Effector memory CD4-positive, alpha-beta T cell (primary cell): Measurements from ENCODE around the gene ROGDI.

Source experiments
- DNase-seq, 3 donors: peaks; one replicate each; pipeline ENCODE4 v3.0.0-alpha.2; 2020
- H3K27ac ChIP-seq: 2 replicates; pipeline ENCODE4 v1.7.0; 2013; ENCODE audit warnings: mild to moderate bottlenecking, low read length, moderate library complexity; ENCODE audit not compliant: insufficient read depth, poor library complexity, severe bottlenecking
- H3K27me3 ChIP-seq: replicated peaks from 2 replicates; pipeline ENCODE4 v1.7.0; 2013; ENCODE audit warnings: mild to moderate bottlenecking, low read length; ENCODE audit not compliant: insufficient read depth, control insufficient read depth, poor library complexity, severe bottlenecking
- H3K36me3 ChIP-seq: 2 replicates; pipeline ENCODE4 v1.7.0; 2013; ENCODE audit warnings: mild to moderate bottlenecking, low read length, moderate library complexity; ENCODE audit not compliant: control insufficient read depth, insufficient read depth
- H3K4me1 ChIP-seq: 2 replicates; pipeline ENCODE4 v1.7.0; 2013; ENCODE audit warnings: low read length, mild to moderate bottlenecking; ENCODE audit not compliant: control insufficient read depth, insufficient read depth, poor library complexity, severe bottlenecking
- H3K4me3 ChIP-seq: 2 replicates; pipeline ENCODE4 v1.7.0; 2013; ENCODE audit warnings: low read length, low read depth, mild to moderate bottlenecking; ENCODE audit not compliant: insufficient read depth, poor library complexity, severe bottlenecking
- H3K9me3 ChIP-seq: 2 replicates; pipeline ENCODE4 v1.7.0; 2013; ENCODE audit warnings: mild to moderate bottlenecking, low read length, moderate library complexity; ENCODE audit not compliant: control insufficient read depth

ROGDI gene

GRCh38 chr16:4814046-4814445 is 11.6 kb upstream of the ROGDI start:
- Histone ChIP-seq H3K27ac (no peak overlapping the region), H3K36me3 (peaks cover 51% of the 10 kb centered on the region), H3K27me3 (no peaks in the 10 kb centered on the region), H3K9me3 (no peaks in the 10 kb centered on the region), H3K4me1 (no peaks in the 10 kb centered on the region), H3K4me3 (no peak overlapping the region)
- DNase-seq = no peak

GRCh38 chr16:4813251-4814003 is 11.0 kb upstream of the ROGDI start:
- no peak overlapping the region for H3K27ac ChIP-seq
- no peaks in the 10 kb centered on the region for H3K9me3 ChIP-seq

GRCh38 chr16:4811773-4812172 is 9.3 kb upstream of the ROGDI start:
- Histone ChIP-seq H3K27me3 (no peaks in the 10 kb centered on the region), H3K9me3 (no peaks in the 10 kb centered on the region), H3K4me3 (no peak overlapping the region), H3K4me1 (no peaks in the 10 kb centered on the region), H3K36me3 (peaks cover 38% of the 10 kb centered on the region), H3K27ac (no peak overlapping the region)
- DNase-seq = no peak

More at GRCh38 chr16:4813251-4814003, 11.0 kb upstream of the ROGDI start:
- H3K4me1 ChIP-seq = no peaks in the 10 kb centered on the region
- DNase-seq = no peak
- no peaks in the 10 kb centered on the region for H3K27me3 ChIP-seq
- H3K36me3 ChIP-seq = peaks cover 47% of the 10 kb centered on the region
- no peak overlapping the region for H3K4me3 ChIP-seq

GRCh38 chr16:4811242-4811641 is 8.8 kb upstream of the ROGDI start:
- H3K9me3 ChIP-seq = no peaks in the 10 kb centered on the region
- H3K4me1 ChIP-seq = no peaks in the 10 kb centered on the region
- H3K4me3 ChIP-seq = no peak overlapping the region
- no peak for DNase-seq
- no peaks in the 10 kb centered on the region for H3K27me3 ChIP-seq
- peaks cover 36% of the 10 kb centered on the region for H3K36me3 ChIP-seq
- no peak overlapping the region for H3K27ac ChIP-seq

GRCh38 chr16:4806280-4806679 is 3.8 kb upstream of the ROGDI start:
- H3K27me3 ChIP-seq = no peaks in the 10 kb centered on the region
- no peak for DNase-seq
- H3K9me3 ChIP-seq = no peaks in the 10 kb centered on the region
- H3K36me3 ChIP-seq = peaks cover 6% of the 10 kb centered on the region
- H3K4me1 ChIP-seq = peaks cover 6% of the 10 kb centered on the region
- H3K4me3 ChIP-seq = no peak overlapping the region
- H3K27ac ChIP-seq = no peak overlapping the region

- no peak for DNase-seq
- Histone ChIP-seq H3K9me3 (no peaks in the 10 kb centered on the region), H3K4me1 (peaks cover 8% of the 10 kb centered on the region), H3K27ac (no peak overlapping the region), H3K27me3 (no peaks in the 10 kb centered on the region), H3K4me3 (no peak overlapping the region), H3K36me3 (peaks cover 3% of the 10 kb centered on the region)
Measured at GRCh38 chr16:4805231-4805630, 2.8 kb upstream of the ROGDI start.

GRCh38 chr16:4803898-4804762 is 1.7 kb upstream of the ROGDI start:
- H3K9me3 ChIP-seq = no peaks in the 10 kb centered on the region

GRCh38 chr16:4803401-4803844 is 990 bp upstream of the ROGDI start:
- Histone ChIP-seq H3K4me3 (peak overlapping the region; percentile 88), H3K36me3 (no peaks in the 10 kb centered on the region), H3K27ac (no peak overlapping the region), H3K27me3 (no peaks in the 10 kb centered on the region), H3K9me3 (no peaks in the 10 kb centered on the region), H3K4me1 (peaks cover 8% of the 10 kb centered on the region)
- no peak for DNase-seq

More at GRCh38 chr16:4803898-4804762, 1.7 kb upstream of the ROGDI start:
- H3K4me3 ChIP-seq = no peak overlapping the region
- H3K36me3 ChIP-seq = no peaks in the 10 kb centered on the region
- peaks cover 8% of the 10 kb centered on the region for H3K4me1 ChIP-seq
- no peaks in the 10 kb centered on the region for H3K27me3 ChIP-seq
- no peak overlapping the region for H3K27ac ChIP-seq
- no peak for DNase-seq

- peak; percentile 69 to 85 (median 83) for DNase-seq
- H3K4me3 ChIP-seq = peak overlapping the region; percentile 88
- peaks cover 8% of the 10 kb centered on the region for H3K4me1 ChIP-seq
- no peaks in the 10 kb centered on the region for H3K27me3 ChIP-seq
- no peaks in the 10 kb centered on the region for H3K36me3 ChIP-seq
- H3K9me3 ChIP-seq = no peaks in the 10 kb centered on the region
- peak overlapping the region; percentile 82 for H3K27ac ChIP-seq
Measured at GRCh38 chr16:4802659-4803287, 340 bp upstream of the ROGDI start.
